ENCODE results near the gene LRFN5. TPM values are rescaled to one million over a fixed set of nuclear protein-coding genes. Genes with fewer than 3 reads are reported as not detected.
"Not testable (repeated sequence)": the region's sequence is repeated elsewhere in the genome, so short reads cannot be mapped to it uniquely, and the experiment has no call there.

Gene LRFN5
- not detected for total RNA-seq

DNA sequence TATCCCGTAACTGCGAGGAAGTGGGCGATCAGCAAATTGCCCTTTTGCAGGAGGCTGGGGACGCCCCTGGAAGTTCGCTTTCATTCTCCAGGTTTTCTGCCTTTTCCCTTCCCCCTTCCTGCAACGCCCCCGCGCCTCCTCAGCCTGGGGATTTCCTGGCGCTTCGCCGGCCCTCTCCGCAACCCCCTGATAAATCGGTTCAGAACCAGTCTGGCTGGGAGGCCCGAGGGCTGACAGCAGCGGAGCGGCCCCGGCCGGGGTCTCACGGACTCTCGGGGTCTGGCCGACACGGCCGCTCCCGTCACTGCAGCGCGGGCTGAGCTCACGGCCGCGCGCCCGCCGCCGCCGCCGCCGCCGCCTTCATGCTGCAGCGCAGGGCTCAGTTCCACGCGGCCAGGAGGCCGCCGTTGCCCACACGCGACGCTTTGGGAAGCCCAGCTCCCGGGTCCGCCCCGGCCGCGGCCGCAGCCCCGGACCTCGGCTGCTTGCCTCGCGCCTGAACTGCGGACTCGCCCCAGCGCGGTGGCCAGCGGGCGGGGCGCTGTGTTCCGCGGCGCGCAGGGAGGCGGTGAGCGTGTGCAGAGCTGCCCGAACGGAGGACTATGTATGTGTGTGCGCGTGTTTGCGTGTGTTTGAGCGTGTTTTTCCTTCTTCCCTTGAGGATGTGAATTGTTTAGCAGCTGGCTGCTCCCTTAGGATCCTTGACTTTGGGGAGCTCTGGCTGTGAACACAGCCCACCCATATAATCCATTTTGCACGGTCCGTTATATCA is at the start of gene LRFN5:
Gene LRFN5 (plus strand): TSS at position 345 of the 772 bp plus-strand sequence.
- DNase-seq = no peak
- POLR2A ChIA-PET = no interaction called here

GRCh38 chr14:41558490-41558889 is 48.2 kb upstream of the LRFN5 start:
- Mint-ChIP-seq H3K9me3 (no peaks in the 10 kb centered on the region), H3K36me3 (ENCODE audit: low read depth) (no peaks in the 10 kb centered on the region), H3K4me1 (no peaks in the 10 kb centered on the region), H3K4me3 (no peak overlapping the region), H3K27me3 (no peaks in the 10 kb centered on the region), H3K27ac (no peak overlapping the region)
- CTCF ChIA-PET = no interaction called here
- POLR2A ChIA-PET = no interaction called here
- no peak for DNase-seq

More for the DNA sequence above, at the start of gene LRFN5:
- peaks cover 14% of the 10 kb centered on the region for H3K4me1 Mint-ChIP-seq
- peaks cover 79% of the 10 kb centered on the region for H3K27me3 Mint-ChIP-seq
- H3K9me3 Mint-ChIP-seq = no peaks in the 10 kb centered on the region
- H3K4me3 Mint-ChIP-seq = peak within 1 kb of the TSS; percentile 43
- H3K36me3 Mint-ChIP-seq (ENCODE audit: low read depth) = no peaks in the 10 kb centered on the region
- H3K27ac Mint-ChIP-seq = peak within 1 kb of the TSS; percentile 31
- CTCF ChIA-PET = no interaction called here

DNA sequence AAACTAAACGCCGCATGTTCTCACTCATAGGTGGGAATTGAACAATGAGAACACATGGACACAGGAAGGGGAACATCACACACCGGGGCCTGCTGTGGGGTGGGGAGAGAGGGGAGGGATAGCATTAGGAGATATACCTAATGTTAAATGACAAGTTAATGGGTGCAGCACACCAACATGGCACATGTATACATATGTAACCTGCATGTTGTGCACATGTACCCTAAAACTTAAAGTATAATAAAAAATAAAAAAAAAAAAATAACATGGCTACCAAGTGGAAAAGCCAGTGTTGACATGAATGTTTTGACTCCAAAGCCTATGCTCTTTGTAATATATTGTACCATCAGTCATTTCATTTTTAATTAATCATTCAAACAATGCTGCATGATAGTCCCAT is 39.8 kb upstream of the LRFN5 start:
- H3K27ac Mint-ChIP-seq; CTCF ChIA-PET; H3K36me3 Mint-ChIP-seq (ENCODE audit: low read depth); H3K4me1 Mint-ChIP-seq; DNase-seq; H3K9me3 Mint-ChIP-seq; POLR2A ChIA-PET; H3K4me3 Mint-ChIP-seq; H3K27me3 Mint-ChIP-seq: not testable (repeated sequence)

- ChIA-PET POLR2A (no interaction called here), CTCF (no interaction called here)
- no peak overlapping the region for H3K4me3 Mint-ChIP-seq
- no peak overlapping the region for H3K27ac Mint-ChIP-seq
- no peaks in the 10 kb centered on the region for H3K36me3 Mint-ChIP-seq (ENCODE audit: low read depth)
- H3K9me3 Mint-ChIP-seq = no peaks in the 10 kb centered on the region
- DNase-seq = no peak
- H3K4me1 Mint-ChIP-seq = no peaks in the 10 kb centered on the region
- no peaks in the 10 kb centered on the region for H3K27me3 Mint-ChIP-seq
Measured at GRCh38 chr14:41568979-41569378, 37.7 kb upstream of the LRFN5 start.

GRCh38 chr14:41570415-41571155 is 36.1 kb upstream of the LRFN5 start:
- Mint-ChIP-seq H3K9me3 (no peaks in the 10 kb centered on the region), H3K36me3 (ENCODE audit: low read depth) (no peaks in the 10 kb centered on the region), H3K27me3 (no peaks in the 10 kb centered on the region), H3K27ac (no peak overlapping the region), H3K4me1 (no peaks in the 10 kb centered on the region), H3K4me3 (no peak overlapping the region)
- POLR2A ChIA-PET = no interaction called here
- DNase-seq = no peak
- CTCF ChIA-PET = no interaction called here

DNA sequence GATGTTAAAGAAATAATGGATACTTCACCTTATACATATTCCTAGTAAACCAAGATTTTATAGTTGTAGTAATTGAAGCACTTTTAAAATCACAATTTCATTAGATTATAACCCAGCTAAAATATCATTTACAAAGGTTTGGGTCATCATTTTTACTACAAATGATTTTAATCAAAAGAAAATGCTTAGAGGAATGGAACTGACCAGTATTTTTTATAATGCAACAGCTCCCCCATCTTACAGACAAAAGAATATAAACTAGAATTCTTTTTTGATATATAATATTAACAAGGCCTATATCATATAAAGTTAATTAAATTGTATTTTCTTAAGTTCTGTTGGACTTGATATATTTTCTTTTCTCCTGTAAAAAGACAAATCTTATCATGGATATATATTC is 20.4 kb upstream of the LRFN5 start:
- no peaks in the 10 kb centered on the region for H3K9me3 Mint-ChIP-seq
- no peaks in the 10 kb centered on the region for H3K4me1 Mint-ChIP-seq
- no peaks in the 10 kb centered on the region for H3K27me3 Mint-ChIP-seq
- no peak overlapping the region for H3K27ac Mint-ChIP-seq
- no peaks in the 10 kb centered on the region for H3K36me3 Mint-ChIP-seq (ENCODE audit: low read depth)
- DNase-seq = no peak
- no peak overlapping the region for H3K4me3 Mint-ChIP-seq
- ChIA-PET POLR2A (no interaction called here), CTCF (no interaction called here)

GRCh38 chr14:41597647-41598046 is 9.0 kb upstream of the LRFN5 start:
- no peaks in the 10 kb centered on the region for H3K9me3 Mint-ChIP-seq
- no peaks in the 10 kb centered on the region for H3K36me3 Mint-ChIP-seq (ENCODE audit: low read depth)
- no peak overlapping the region for H3K27ac Mint-ChIP-seq
- H3K4me1 Mint-ChIP-seq = no peaks in the 10 kb centered on the region
- CTCF ChIA-PET = no interaction called here
- POLR2A ChIA-PET = no interaction called here
- DNase-seq = no peak
- no peak overlapping the region for H3K4me3 Mint-ChIP-seq
- H3K27me3 Mint-ChIP-seq = peaks cover 2% of the 10 kb centered on the region

GRCh38 chr14:41599805-41600385 is 6.8 kb upstream of the LRFN5 start:
- CTCF ChIA-PET, POLR2A ChIA-PET, H3K9me3 Mint-ChIP-seq: not testable (repeated sequence)

GRCh38 chr14:41604721-41605531 is 1.8 kb upstream of the LRFN5 start:
- H3K36me3 Mint-ChIP-seq (ENCODE audit: low read depth) = no peaks in the 10 kb centered on the region
- peaks cover 63% of the 10 kb centered on the region for H3K27me3 Mint-ChIP-seq
- CTCF ChIA-PET = no interaction called here
- no peak overlapping the region for H3K27ac Mint-ChIP-seq
- H3K4me1 Mint-ChIP-seq = peaks cover 14% of the 10 kb centered on the region
- no peaks in the 10 kb centered on the region for H3K9me3 Mint-ChIP-seq
- no peak overlapping the region for H3K4me3 Mint-ChIP-seq
- POLR2A ChIA-PET = no interaction called here
- DNase-seq = no peak

More at GRCh38 chr14:41599805-41600385, 6.8 kb upstream of the LRFN5 start:
- H3K27me3 Mint-ChIP-seq = peaks cover 16% of the 10 kb centered on the region
- not testable (repeated sequence) for H3K4me3 Mint-ChIP-seq; H3K4me1 Mint-ChIP-seq; H3K36me3 Mint-ChIP-seq (ENCODE audit: low read depth); H3K27ac Mint-ChIP-seq; DNase-seq

DNA sequence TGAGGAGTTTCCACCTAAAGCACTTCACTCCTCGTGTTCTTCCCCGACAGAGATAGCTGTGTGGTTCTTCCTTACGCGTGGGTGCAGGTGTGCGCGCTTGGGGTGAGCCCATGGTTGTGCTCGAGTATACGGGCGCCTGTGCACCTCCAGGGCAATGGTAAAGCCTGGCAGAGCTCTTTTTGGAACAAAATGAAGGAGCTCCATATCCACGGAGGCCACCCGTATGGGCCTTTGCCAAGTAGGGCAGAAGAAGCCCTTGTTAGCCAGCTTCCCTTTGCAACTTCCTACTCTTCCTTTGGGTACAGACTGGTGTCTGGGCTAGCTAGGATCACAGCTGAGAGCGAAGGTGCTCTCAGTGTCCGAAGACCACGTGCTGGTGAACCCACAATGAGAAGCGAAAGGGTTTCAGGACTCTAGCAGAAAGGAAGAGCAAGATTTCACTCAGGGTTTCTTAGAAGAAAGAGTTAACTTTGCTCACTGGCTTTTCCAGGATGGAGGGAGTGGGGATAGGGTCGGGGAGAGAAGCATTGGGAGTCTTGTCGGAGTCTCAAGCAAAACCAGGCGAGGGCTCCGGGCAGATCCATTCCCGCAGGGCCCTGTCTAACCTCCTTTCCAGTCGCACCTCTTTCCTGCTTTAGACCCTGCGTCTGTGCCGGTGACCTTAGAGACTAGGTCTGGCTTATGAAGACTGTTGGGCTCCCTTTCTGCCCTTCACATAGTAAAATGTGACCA is 960 bp upstream of the LRFN5 start:
- Mint-ChIP-seq H3K4me3 (peak overlapping the region; percentile 25), H3K36me3 (ENCODE audit: low read depth) (no peaks in the 10 kb centered on the region), H3K27ac (no peak overlapping the region), H3K9me3 (no peaks in the 10 kb centered on the region), H3K27me3 (peaks cover 70% of the 10 kb centered on the region), H3K4me1 (peaks cover 14% of the 10 kb centered on the region)
- no peak for DNase-seq
- CTCF ChIA-PET = no interaction called here
- POLR2A ChIA-PET = no interaction called here

- POLR2A ChIA-PET = no interaction called here
- peaks cover 75% of the 10 kb centered on the region for H3K27me3 Mint-ChIP-seq
- no peaks in the 10 kb centered on the region for H3K36me3 Mint-ChIP-seq (ENCODE audit: low read depth)
- CTCF ChIA-PET = no interaction called here
- H3K27ac Mint-ChIP-seq = no peak overlapping the region
- no peaks in the 10 kb centered on the region for H3K9me3 Mint-ChIP-seq
- no peak for DNase-seq
- peaks cover 14% of the 10 kb centered on the region for H3K4me1 Mint-ChIP-seq
- peak overlapping the region; percentile 25 for H3K4me3 Mint-ChIP-seq
Measured at GRCh38 chr14:41606282-41606531, 469 bp upstream of the LRFN5 start.

DNA sequence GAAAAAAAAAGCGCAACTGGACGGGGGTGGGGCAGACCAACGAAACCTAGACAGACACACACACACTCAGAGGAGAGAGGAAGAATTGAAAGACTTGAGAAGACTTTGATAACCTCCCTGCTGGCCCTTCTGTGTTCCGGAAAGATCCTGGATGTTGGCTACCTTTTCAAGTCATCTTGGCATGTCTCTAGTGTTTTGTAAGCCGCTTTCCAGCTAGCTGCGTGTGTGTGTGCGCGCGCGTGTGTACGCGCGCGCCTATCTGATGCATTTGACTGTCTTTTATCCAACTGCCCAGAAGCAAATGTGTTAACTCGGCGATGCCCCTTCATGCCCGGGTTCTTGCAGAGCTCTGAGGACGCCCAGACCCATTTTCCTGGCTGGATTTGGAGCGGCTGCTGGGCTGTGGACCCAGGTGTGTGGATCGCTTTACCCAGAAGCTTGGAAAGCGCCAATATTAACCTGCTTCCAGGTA is 664 bp downstream of the LRFN5 start:
- Mint-ChIP-seq H3K27ac (no peak overlapping the region), H3K36me3 (ENCODE audit: low read depth) (no peaks in the 10 kb centered on the region)
- CTCF ChIA-PET = no interaction called here

More for the DNA sequence above, 664 bp downstream of the LRFN5 start:
- H3K4me1 Mint-ChIP-seq = peaks cover 14% of the 10 kb centered on the region
- H3K9me3 Mint-ChIP-seq = no peaks in the 10 kb centered on the region
- peak overlapping the region; percentile 43 for H3K4me3 Mint-ChIP-seq
- no peak for DNase-seq
- peaks cover 79% of the 10 kb centered on the region for H3K27me3 Mint-ChIP-seq
- POLR2A ChIA-PET = no interaction called here
